ENCODE results near the gene SIK3. TPM values are rescaled to one million over a fixed set of nuclear protein-coding genes. Genes with fewer than 3 reads are reported as not detected.
"Not testable (repeated sequence)": the region's sequence is repeated elsewhere in the genome, so short reads cannot be mapped to it uniquely, and the experiment has no call there.

Gene SIK3
- total RNA-seq, 1 donor, result 40.0 TPM

DNA sequence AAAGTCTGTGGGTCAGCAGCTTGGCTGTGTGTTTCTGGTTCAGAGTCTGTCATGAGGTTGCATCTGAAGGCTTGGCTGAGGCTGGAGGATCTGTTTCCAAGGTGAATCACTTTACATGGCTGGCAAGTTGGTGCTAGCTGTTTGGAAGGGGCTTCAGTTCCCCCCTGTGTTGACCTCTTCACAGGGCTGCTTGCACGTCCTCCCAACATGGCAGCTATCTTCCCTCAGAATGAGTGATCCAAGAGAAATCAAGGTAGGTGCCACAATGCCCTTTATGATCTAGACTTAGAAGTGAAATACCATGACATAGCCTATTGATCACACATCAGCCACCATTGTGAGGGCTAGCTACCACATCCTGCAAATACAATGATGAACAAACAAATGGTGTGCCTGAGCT lies 285.1 kb downstream of the SIK3 start:
- Histone ChIP-seq H3K27me3 (ENCODE audit: insufficient read depth, low read length) (no peaks in the 10 kb centered on the region), H3K4me1 (ENCODE audit: insufficient read depth, low read length) (no peaks in the 10 kb centered on the region), H3K4me3 (ENCODE audit: low read length) (no peak overlapping the region), H3K9me3 (ENCODE audit: low read depth, low read length) (no peaks in the 10 kb centered on the region)

GRCh38 chr11:116812109-116812508 lies 286.1 kb downstream of the SIK3 start:
- no peaks in the 10 kb centered on the region for H3K4me1 ChIP-seq (ENCODE audit: insufficient read depth, low read length)
- no peaks in the 10 kb centered on the region for H3K27me3 ChIP-seq (ENCODE audit: insufficient read depth, low read length)
- H3K4me3 ChIP-seq (ENCODE audit: low read length), result no peak overlapping the region
- H3K9me3 ChIP-seq (ENCODE audit: low read depth, low read length), result no peaks in the 10 kb centered on the region

DNA sequence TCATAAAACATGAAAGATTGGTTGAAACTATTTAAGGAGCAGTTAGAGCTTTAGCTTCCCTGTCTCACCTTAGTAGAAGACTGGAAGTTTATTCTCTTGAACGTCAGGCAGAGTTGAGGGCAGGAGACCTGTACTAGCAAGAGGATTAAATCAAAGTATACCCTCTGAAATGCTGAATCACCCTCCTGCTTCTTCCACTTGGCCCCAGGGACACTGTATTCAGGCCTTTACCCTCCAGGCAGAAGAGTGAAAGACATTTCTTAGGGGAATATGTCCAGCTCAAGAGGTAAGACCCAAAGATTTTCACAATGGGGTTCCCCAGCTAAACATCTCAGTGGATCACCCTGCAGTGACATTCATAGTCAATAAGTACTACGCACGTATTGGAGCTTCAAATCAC lies 287.0 kb downstream of the SIK3 start:
- Histone ChIP-seq H3K27me3 (ENCODE audit: insufficient read depth, low read length) (no peaks in the 10 kb centered on the region), H3K4me3 (ENCODE audit: low read length) (no peak overlapping the region), H3K4me1 (ENCODE audit: insufficient read depth, low read length) (no peaks in the 10 kb centered on the region)

DNA sequence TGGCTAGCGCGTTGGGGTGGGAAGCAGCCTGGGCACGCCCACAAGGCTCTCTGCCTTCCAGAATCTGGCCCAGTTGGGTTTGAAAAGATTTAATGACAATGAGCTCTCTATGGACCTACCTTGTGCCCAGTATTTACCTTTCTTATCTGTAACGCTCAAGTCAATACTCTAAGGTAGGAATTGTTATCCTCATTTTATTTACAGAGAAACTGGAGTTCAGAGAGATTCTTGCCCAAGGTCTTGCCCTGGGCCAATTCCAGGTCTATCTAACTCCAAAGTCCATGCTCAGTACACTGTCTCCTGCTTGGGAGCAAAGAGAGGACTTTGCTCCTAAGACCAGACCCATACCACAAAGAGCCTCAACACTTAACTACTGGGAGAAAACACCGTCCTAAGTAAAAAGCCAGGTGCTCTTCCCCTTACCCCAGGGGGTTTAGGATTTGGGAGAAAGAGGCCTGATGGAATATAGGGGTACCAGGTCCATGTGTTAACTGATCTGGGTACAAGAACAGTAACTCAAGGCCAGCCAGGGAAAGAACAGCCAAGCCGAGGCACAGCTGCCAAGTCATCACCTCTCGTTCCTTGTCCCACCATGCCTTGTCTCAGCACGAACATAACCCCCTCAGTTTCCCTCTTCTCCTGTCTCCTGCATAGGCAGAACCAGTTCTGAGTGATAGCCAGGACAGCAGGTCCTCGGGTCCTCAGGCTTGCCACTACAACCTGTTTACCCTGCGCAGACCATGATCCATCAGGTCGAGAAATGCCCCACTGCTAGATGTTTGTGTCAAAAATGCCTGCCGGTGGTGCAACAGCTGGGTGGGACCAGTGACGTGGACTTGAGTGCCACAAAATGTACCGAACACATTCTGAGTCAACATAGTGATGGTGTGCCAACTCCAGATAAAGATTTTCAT lies 289.7 kb downstream of the SIK3 start:
- H3K27me3 ChIP-seq (ENCODE audit: insufficient read depth, low read length), result no peaks in the 10 kb centered on the region
- H3K4me1 ChIP-seq (ENCODE audit: insufficient read depth, low read length), result no peaks in the 10 kb centered on the region
- H3K4me3 ChIP-seq (ENCODE audit: low read length), result no peak overlapping the region
- no peaks in the 10 kb centered on the region for H3K9me3 ChIP-seq (ENCODE audit: low read depth, low read length)

More for the DNA sequence above, 287.0 kb downstream of the SIK3 start:
- H3K9me3 ChIP-seq (ENCODE audit: low read depth, low read length), result no peaks in the 10 kb centered on the region

DNA sequence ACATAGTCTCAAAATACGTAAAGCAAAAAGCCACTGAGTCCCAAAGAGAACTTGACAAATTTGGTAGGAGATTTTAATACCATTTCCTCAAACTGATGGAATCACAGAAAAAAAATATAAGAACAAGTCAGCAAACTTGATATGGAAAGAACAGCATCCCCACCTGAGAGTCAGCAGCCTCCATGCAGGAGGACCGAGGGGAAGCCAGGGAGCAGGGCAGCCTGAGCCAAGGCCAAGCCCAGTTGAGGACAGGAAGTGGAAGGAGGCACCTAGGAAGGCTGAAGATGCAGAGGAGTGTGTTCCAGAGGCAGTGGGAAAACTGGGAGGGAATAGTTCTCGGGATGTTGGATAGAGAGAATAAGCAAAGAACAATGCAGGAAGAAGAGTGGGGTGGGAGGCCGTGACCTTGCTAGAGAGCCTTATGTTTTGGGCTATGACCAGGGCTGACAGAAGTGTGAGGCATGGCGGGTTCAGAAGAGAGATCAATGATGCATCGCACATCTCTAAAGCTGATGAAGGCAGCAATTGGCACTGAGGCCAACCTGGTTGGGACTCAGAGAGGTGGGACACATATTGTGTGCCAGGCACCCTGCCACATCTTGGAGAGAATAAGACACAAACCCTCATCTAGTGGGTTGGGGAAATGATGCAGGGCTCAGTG lies 290.5 kb downstream of the SIK3 start:
- Histone ChIP-seq H3K4me1 (ENCODE audit: insufficient read depth, low read length) (no peaks in the 10 kb centered on the region), H3K27me3 (ENCODE audit: insufficient read depth, low read length) (no peaks in the 10 kb centered on the region), H3K4me3 (ENCODE audit: low read length) (no peak overlapping the region), H3K9me3 (ENCODE audit: low read depth, low read length) (no peaks in the 10 kb centered on the region)

GRCh38 chr11:116804001-116804400 lies 294.2 kb downstream of the SIK3 start:
- H3K9me3 ChIP-seq (ENCODE audit: low read depth, low read length), result no peaks in the 10 kb centered on the region

DNA sequence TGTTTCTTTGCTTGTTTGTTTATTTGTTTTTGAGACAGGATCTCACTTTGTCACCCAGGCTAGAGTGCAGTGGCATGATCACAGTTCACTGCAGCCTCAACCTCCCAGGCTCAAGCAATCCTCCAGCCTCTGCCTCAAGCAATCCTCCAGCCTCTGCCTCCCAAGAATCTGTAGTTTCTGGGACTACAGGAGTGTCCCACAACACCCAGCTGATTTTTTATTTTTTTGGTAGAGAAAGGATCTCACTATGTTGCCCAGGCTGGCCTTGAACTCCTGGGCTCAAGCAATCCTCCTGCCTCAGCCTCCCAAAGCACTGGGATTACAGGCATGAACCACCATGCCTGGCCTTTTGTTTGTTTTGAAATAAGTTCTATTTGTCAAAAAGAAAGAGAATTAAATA lies 296.6 kb downstream of the SIK3 start:
- not testable (repeated sequence) for H3K9me3 ChIP-seq (ENCODE audit: low read depth, low read length); H3K4me1 ChIP-seq (ENCODE audit: insufficient read depth, low read length); H3K4me3 ChIP-seq (ENCODE audit: low read length); H3K27me3 ChIP-seq (ENCODE audit: insufficient read depth, low read length)

More at GRCh38 chr11:116804001-116804400, 294.2 kb downstream of the SIK3 start:
- H3K27me3 ChIP-seq (ENCODE audit: insufficient read depth, low read length), result no peaks in the 10 kb centered on the region
- no peak overlapping the region for H3K4me3 ChIP-seq (ENCODE audit: low read length)
- no peaks in the 10 kb centered on the region for H3K4me1 ChIP-seq (ENCODE audit: insufficient read depth, low read length)

DNA sequence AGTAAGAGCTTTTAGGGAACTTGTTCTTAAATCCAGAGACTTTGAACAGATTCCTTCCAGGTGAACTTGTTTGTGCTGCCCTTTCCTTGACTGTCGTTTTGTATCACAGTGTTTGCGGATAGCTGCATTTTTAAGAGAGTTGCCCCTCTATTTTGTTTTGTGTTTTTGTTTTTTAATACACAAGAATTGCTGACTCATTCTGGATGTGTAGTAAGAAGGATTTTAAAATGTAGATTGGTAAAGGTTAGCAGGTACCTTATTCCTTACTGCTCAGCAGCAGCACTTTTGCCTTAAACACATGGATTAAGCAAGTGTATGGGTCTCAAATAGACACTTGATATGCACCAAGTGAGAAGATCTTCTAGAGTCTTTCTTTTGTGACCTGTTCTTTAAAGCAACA lies 297.6 kb downstream of the SIK3 start:
- H3K27me3 ChIP-seq (ENCODE audit: insufficient read depth, low read length), result no peaks in the 10 kb centered on the region
- H3K4me3 ChIP-seq (ENCODE audit: low read length), result no peak overlapping the region
- H3K4me1 ChIP-seq (ENCODE audit: insufficient read depth, low read length), result no peaks in the 10 kb centered on the region
- H3K9me3 ChIP-seq (ENCODE audit: low read depth, low read length), result no peaks in the 10 kb centered on the region

DNA sequence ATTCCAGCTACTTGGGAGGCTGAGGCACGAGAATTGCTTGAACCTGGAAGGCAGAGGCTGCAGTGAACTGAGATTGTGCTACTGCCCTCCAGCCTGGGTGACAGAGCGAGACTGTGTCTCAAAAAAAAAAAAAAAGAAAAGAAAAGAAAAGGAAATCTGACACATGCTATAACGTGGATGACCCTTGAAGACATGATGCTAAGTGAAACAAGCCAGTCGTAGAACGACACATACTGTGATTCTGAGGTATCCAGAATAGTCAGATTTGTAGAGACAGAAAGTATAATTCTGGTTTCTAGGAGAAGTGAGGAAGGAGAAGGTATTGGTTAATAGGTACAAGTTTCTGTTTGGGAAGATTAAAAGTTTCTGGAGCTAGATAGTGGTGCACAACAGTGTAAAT lies 299.9 kb downstream of the SIK3 start:
- Histone ChIP-seq H3K4me3 (ENCODE audit: low read length) (no peak overlapping the region), H3K27me3 (ENCODE audit: insufficient read depth, low read length) (no peaks in the 10 kb centered on the region), H3K9me3 (ENCODE audit: low read depth, low read length) (no peaks in the 10 kb centered on the region), H3K4me1 (ENCODE audit: insufficient read depth, low read length) (no peaks in the 10 kb centered on the region)

- Histone ChIP-seq H3K4me3 (ENCODE audit: low read length) (no peak overlapping the region), H3K9me3 (ENCODE audit: low read depth, low read length) (no peaks in the 10 kb centered on the region), H3K27me3 (ENCODE audit: insufficient read depth, low read length) (no peaks in the 10 kb centered on the region), H3K4me1 (ENCODE audit: insufficient read depth, low read length) (no peaks in the 10 kb centered on the region)
These were observed 300.4 kb downstream of the SIK3 start for GRCh38 chr11:116797816-116798215.

GRCh38 chr11:116796548-116796947 lies 301.7 kb downstream of the SIK3 start:
- no peak overlapping the region for H3K4me3 ChIP-seq (ENCODE audit: low read length)
- H3K27me3 ChIP-seq (ENCODE audit: insufficient read depth, low read length), result no peaks in the 10 kb centered on the region
- H3K4me1 ChIP-seq (ENCODE audit: insufficient read depth, low read length), result peaks cover 1% of the 10 kb centered on the region
- no peaks in the 10 kb centered on the region for H3K9me3 ChIP-seq (ENCODE audit: low read depth, low read length)

GRCh38 chr11:116794851-116795250 lies 303.4 kb downstream of the SIK3 start:
- no peak overlapping the region for H3K4me3 ChIP-seq (ENCODE audit: low read length)
- peaks cover 7% of the 10 kb centered on the region for H3K4me1 ChIP-seq (ENCODE audit: insufficient read depth, low read length)
- no peaks in the 10 kb centered on the region for H3K27me3 ChIP-seq (ENCODE audit: insufficient read depth, low read length)
- H3K9me3 ChIP-seq (ENCODE audit: low read depth, low read length), result no peaks in the 10 kb centered on the region

- Histone ChIP-seq H3K9me3 (ENCODE audit: low read depth, low read length) (no peaks in the 10 kb centered on the region), H3K27me3 (ENCODE audit: insufficient read depth, low read length) (no peaks in the 10 kb centered on the region), H3K4me3 (ENCODE audit: low read length) (no peak overlapping the region), H3K4me1 (ENCODE audit: insufficient read depth, low read length) (peaks cover 7% of the 10 kb centered on the region)
These were observed 304.5 kb downstream of the SIK3 start for GRCh38 chr11:116793772-116794097.
